Hematopoietic multipotent progenitor cell treated with erythropoietin and hydrocortisone succinate and interleukin-3 and kit ligand, for 17 days (in vitro differentiated cells): ENCODE results near the gene ECEL1.

Experiments used
- DNase-seq: peaks from one replicate; pipeline ENCODE4 v3.0.0-alpha.2; 2015; ENCODE audit warnings: low spot score

ECEL1 gene

GRCh38 chr2:232498452-232498851, 10.8 kb upstream of the ECEL1 start:
- no peak for DNase-seq

DNA sequence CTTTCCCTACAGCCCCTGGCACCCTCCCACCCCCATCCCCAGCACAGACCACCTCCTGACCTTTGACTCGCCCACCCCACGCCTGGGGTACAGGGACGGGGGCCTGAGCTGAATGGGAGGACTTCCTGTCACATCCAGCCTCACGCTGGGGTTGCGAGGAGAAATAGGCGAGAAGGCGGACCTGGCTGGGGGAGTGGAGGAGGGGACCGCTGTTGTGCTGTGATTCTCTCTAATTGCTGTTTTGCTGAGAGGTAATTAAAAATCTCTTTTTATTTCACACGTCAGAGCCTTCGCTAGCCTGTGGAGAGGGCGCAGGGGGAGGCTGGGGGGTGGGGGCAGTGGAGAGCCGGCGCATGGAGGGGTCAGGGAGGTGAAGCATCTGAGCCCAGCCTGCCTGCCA, 9.7 kb upstream of the ECEL1 start:
- no peak for DNase-seq

DNA sequence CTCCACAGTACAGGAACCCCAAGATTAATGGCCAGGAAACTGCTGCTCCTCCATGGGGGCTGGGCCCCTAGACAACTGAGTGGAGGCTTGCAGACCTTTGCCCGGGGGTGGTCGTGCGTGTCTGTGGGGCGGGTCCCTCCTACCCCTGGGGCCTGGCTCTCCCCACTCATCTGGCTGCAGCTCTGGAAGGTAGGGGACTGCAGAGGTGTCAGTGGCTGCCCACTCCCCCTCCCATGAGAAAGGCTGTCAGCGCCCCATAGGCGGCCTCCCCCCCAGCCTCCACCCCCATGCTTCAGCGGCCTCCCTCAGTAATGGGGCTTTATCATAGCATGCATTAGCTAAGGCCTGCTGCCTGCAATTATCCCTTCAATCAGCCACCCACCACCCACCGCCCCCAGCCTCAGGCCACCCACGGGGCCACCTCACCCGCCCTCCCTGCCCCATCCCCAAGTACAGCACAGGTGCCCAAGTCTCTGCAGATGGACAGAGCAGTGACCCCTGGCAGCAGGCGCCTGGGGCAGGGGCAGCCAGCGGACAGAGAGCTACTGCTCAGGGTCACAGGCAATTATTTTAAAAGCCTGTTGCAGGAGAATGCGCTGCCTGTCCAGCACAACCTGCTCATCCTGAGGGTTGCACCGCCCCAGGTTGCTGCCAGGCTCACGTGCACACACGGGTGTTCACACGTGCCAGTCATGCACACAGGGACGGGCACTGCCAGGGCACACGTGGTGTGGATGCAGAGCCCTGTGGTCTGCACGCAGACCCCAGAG, 9.1 kb upstream of the ECEL1 start:
- no peak for DNase-seq

- no peak for DNase-seq
Observed at GRCh38 chr2:232495292-232495691, 7.7 kb upstream of the ECEL1 start.

GRCh38 chr2:232494542-232494941, 6.9 kb upstream of the ECEL1 start:
- DNase-seq, result no peak

DNA sequence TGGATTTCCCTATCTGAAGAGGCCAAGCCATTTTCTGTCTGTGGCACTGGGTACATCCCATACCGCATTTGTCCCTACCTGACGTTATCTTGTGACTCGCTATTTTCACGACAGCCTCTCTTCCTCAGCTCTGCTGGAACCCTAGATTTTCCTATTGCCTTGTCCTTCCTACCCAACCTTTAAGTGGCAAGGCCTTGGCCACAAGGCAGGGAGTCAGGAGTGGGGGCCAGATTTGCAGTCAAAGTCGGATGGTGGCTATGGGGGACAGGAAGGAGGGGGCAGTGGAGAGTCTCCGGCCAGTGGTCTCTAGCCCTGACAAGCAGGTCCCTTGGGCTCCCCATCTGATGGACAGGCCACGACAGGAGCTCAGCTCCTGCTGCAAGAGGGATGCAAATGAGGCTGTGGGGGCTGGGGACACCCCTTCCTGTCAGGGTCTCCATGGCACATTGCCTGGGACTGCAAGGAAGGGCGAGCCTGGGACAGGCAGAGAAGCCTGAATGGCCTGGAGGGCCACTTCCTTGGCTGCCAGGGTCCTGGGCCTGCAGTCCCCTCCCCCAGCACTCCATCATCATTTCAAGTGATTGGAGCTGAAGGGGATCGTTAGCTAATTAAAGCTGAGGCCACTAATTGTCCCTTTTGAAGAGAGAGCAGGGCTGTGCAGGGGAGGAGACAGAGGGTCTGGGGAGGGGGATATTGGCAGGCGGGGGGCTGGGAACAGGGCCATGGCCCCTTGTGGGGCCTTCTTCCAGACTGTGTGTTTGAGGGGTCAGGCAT, 6.3 kb upstream of the ECEL1 start:
- no peak for DNase-seq

DNA sequence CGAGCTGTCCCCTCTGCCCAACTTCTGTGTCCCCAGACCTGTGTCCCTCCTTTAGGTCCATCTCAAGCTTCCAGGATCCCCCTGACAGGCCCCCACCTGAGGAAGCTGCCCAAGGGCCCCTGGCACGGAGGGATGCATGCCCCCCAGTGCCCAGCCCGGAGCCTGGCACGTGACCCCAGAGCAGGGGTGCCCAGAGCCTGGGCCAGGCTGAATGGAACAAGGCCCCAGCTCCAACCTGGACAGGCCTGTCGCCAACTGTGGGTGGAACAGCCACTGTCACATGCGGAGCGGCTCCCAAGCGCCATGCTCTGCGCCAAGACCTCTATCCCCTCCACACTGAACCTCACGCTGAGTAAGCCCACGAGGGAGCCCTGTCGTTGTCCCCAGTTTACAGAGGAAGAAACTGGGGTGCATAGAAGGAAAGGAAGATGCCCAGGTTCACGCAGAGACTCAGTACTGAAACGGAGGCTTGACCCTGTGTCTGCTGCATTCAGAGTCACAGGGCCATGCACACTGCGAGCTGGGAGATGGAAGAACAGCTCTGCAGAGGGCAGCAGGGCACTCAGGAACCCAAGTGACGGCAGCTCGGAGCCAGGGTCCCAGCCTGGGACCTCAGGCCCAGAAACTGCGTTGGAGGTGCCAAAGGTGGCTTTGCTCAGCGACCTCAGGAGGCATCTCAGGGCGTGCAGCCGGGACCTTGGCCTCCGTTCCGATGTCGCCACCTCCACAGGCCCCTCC, 5.5 kb upstream of the ECEL1 start:
- DNase-seq, result no peak

- DNase-seq, result no peak
Observed at GRCh38 chr2:232492236-232492848, 4.7 kb upstream of the ECEL1 start.

DNA sequence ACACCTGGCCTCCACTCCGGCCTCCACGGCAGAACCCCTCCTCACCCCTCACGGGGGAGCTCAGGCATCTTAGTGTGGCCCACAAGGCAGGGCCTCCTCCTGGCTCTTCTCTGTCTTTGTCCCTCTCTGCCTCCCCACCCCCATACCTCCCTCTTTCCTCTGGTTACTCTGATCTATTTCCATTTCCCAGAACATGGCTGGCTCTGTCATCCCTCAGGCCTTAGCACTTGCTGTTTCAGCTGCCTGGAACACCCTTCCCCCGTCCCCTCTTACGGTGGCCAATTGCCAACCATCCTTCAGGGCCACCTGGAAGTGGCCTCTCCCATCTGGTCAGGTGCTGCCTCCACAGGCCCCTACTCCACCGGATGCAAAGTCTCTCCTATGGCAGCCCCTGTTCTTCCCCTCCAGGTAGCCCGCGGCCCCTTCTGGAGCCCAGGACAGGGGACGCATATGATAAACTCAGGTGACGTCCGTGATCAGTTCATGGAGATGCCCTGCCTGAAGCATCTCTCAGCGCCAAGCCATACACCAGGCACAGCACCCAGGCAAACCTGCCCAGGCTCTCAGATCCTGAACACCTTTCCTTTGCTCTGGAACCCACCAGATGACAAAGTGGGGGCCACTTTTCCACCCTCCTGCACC, 3.6 kb upstream of the ECEL1 start:
- DNase-seq, result no peak

GRCh38 chr2:232490221-232491138, 2.8 kb upstream of the ECEL1 start:
- DNase-seq, result no peak

DNA sequence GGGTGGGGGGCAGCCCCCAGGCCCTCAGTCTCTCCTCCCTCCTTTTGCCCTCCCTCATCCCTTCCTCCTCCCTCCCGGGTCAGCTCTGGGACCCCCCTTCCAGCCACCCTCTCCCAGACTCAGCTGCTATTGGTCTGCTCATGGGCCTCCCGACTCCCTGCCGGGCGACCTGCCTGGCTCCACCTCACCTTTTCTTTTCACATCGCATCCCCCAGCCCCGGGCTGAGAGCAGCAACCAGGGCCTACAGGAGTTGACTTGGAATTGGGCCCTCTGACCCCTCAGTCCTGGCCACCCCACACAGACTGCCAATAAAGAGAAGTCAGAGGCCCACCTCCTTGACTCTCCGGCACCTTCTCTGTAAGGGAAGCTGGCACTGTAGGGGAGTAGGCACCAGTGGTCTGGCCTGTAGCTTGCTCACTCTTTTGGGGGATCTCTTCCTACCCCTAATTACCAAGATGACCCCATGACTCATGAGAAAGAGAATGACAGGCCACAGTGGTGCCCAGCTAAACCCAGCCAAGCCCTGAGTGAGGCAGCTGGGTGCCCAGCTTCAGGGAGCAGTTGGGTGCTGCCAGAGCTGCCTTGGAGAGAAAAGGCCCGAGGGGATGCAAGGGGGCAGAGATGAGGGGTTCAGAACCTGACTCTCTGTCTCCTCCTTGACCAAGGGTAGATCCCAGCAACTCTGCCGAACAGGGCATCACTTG, 2.0 kb upstream of the ECEL1 start:
- DNase-seq, result no peak

DNA sequence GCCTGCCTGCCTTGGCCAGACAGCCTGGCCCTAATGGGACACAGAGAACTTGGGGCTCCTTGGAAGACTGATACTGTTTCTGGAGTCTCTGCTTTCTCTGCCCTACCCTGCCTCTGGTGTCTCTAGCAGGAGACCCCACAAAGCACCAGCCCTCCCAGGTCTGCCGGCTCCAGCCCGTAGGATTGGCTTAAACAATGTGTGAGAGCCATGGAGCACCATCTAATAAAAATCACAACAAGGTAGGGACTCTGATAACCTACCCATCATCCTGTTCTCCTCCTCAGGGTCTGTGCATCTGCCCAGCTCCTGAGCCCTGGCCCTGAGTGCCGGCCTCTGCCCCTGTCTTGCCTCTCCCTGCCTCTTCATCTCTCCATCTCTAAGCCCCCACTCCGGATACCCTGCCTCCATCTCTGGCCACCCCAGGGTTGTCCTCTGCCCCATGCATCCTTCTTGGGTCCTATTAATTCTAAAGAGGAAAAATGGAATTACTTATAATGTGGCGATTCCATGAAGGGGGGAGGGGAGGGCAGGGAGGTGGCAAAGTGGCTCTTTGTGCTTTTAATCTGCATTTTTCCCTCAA, 1.2 kb upstream of the ECEL1 start:
- DNase-seq, result no peak

GRCh38 chr2:232488097-232488711, 570 bp upstream of the ECEL1 start:
- DNase-seq, result no peak

GRCh38 chr2:232486558-232487384, 863 bp downstream of the ECEL1 start:
- no peak for DNase-seq

GRCh38 chr2:232485757-232486557, 1.7 kb downstream of the ECEL1 start:
- DNase-seq, result no peak

GRCh38 chr2:232485348-232485756, 2.3 kb downstream of the ECEL1 start:
- no peak for DNase-seq

DNA sequence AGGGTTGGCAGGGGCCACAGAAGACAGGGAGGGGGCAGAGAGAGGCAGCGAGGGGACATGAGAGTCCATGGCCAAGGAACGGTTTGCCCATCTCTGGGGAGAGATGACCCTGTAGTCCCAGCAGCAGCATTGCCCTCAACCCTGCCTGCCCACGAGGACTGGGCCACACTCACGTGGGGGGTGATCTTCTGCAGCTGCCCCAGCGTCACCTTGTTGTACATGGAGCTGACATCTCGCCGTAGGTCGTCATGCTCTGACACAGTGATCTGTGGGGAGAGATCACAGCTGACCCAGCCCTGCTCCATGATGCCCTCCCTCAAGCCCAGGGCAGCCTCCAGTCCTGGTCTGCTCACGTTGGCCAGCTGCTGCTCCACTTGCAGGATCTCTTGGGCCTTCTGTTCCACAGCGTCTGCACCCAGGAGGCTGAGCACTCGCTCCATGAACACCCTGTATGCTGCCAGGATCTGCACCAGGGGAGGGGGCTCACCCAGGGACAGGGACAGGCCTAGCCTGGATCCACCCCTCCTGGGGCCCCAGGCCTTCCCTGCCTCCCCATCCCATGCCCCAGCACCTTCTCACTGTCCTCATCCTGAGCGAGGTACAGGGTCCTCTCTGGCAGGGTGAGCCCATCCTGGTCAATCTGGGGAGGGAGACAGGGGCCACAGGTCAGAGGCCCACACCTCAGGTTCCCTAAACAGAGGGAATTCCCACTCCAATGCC, 2.8 kb downstream of the ECEL1 start:
- DNase-seq, result no peak
